ENCODE data around the gene SCFD2. TPM values are rescaled to one million over a fixed set of nuclear protein-coding genes. Genes with fewer than 3 reads are reported as not detected.
A peak's percentile ranks its signal among the peaks of the same experiment; 100 is the strongest.

SCFD2 gene
- total RNA-seq, 2 donors from 2014 or later, result 16.8 to 30.5 TPM

- H3K4me1 Mint-ChIP-seq, result peaks cover 9% of the 10 kb centered on the region
These were observed 474.1 kb downstream of the SCFD2 start for GRCh38 chr4:52891743-52892142.

GRCh38 chr4:52890521-52890791, 475.4 kb downstream of the SCFD2 start:
- Mint-ChIP-seq H3K4me3 (peak overlapping the region; percentile 44), H3K27ac (peak overlapping the region; percentile 61), H3K36me3 (ENCODE audit: low read depth) (no peaks in the 10 kb centered on the region), H3K27me3 (no peaks in the 10 kb centered on the region), H3K9me3 (peaks cover 5% of the 10 kb centered on the region), H3K4me1 (peaks cover 9% of the 10 kb centered on the region)
- peak; percentile 48 for ATAC-seq (replicated peaks)

More at GRCh38 chr4:52891743-52892142, 474.1 kb downstream of the SCFD2 start:
- Mint-ChIP-seq H3K4me3 (no peak overlapping the region), H3K9me3 (peaks cover 5% of the 10 kb centered on the region), H3K27ac (peak overlapping the region; percentile 4), H3K36me3 (ENCODE audit: low read depth) (no peaks in the 10 kb centered on the region), H3K27me3 (no peaks in the 10 kb centered on the region)
- ATAC-seq (replicated peaks), result no peak

- peak; percentile 91 for ATAC-seq (replicated peaks)
- H3K27me3 Mint-ChIP-seq, result no peaks in the 10 kb centered on the region
- peaks cover 5% of the 10 kb centered on the region for H3K9me3 Mint-ChIP-seq
- peak overlapping the region; percentile 61 for H3K27ac Mint-ChIP-seq
- peaks cover 9% of the 10 kb centered on the region for H3K4me1 Mint-ChIP-seq
- H3K36me3 Mint-ChIP-seq (ENCODE audit: low read depth), result no peaks in the 10 kb centered on the region
- peak overlapping the region; percentile 44 for H3K4me3 Mint-ChIP-seq
These were observed 475.9 kb downstream of the SCFD2 start for GRCh38 chr4:52889778-52890520.

GRCh38 chr4:52889354-52889753, 476.5 kb downstream of the SCFD2 start:
- H3K27me3 Mint-ChIP-seq, result no peaks in the 10 kb centered on the region
- no peaks in the 10 kb centered on the region for H3K36me3 Mint-ChIP-seq (ENCODE audit: low read depth)
- peak overlapping the region; percentile 61 for H3K27ac Mint-ChIP-seq
- no peak for ATAC-seq (replicated peaks)
- H3K9me3 Mint-ChIP-seq, result peaks cover 5% of the 10 kb centered on the region
- H3K4me1 Mint-ChIP-seq, result peaks cover 9% of the 10 kb centered on the region
- H3K4me3 Mint-ChIP-seq, result peak overlapping the region; percentile 44

- H3K27me3 Mint-ChIP-seq, result no peaks in the 10 kb centered on the region
- peak overlapping the region; percentile 11 for H3K27ac Mint-ChIP-seq
- no peak for ATAC-seq (replicated peaks)
- peaks cover 7% of the 10 kb centered on the region for H3K4me1 Mint-ChIP-seq
- H3K9me3 Mint-ChIP-seq, result peaks cover 5% of the 10 kb centered on the region
- H3K36me3 Mint-ChIP-seq (ENCODE audit: low read depth), result no peaks in the 10 kb centered on the region
- no peak overlapping the region for H3K4me3 Mint-ChIP-seq
These were observed 480.9 kb downstream of the SCFD2 start for GRCh38 chr4:52884994-52885393.

GRCh38 chr4:52883707-52884669, 481.9 kb downstream of the SCFD2 start:
- no peak for ATAC-seq (replicated peaks)
- no peak overlapping the region for H3K27ac Mint-ChIP-seq
- H3K27me3 Mint-ChIP-seq, result no peaks in the 10 kb centered on the region
- no peaks in the 10 kb centered on the region for H3K4me1 Mint-ChIP-seq
- H3K4me3 Mint-ChIP-seq, result no peak overlapping the region
- no peaks in the 10 kb centered on the region for H3K36me3 Mint-ChIP-seq (ENCODE audit: low read depth)
- H3K9me3 Mint-ChIP-seq, result no peaks in the 10 kb centered on the region

- Mint-ChIP-seq H3K36me3 (ENCODE audit: low read depth) (no peaks in the 10 kb centered on the region), H3K4me3 (no peak overlapping the region), H3K27ac (no peak overlapping the region), H3K9me3 (no peaks in the 10 kb centered on the region), H3K27me3 (no peaks in the 10 kb centered on the region), H3K4me1 (no peaks in the 10 kb centered on the region)
- ATAC-seq (replicated peaks), result no peak
These were observed 482.7 kb downstream of the SCFD2 start for GRCh38 chr4:52883183-52883621.

- H3K4me3 Mint-ChIP-seq, result no peak overlapping the region
- H3K4me1 Mint-ChIP-seq, result no peaks in the 10 kb centered on the region
- H3K36me3 Mint-ChIP-seq (ENCODE audit: low read depth), result no peaks in the 10 kb centered on the region
- H3K27me3 Mint-ChIP-seq, result no peaks in the 10 kb centered on the region
- no peak overlapping the region for H3K27ac Mint-ChIP-seq
- H3K9me3 Mint-ChIP-seq, result no peaks in the 10 kb centered on the region
- no peak for ATAC-seq (replicated peaks)
These were observed 484.9 kb downstream of the SCFD2 start for GRCh38 chr4:52880994-52881393.

- Mint-ChIP-seq H3K4me3 (no peak overlapping the region), H3K27ac (no peak overlapping the region), H3K9me3 (no peaks in the 10 kb centered on the region), H3K4me1 (no peaks in the 10 kb centered on the region), H3K27me3 (no peaks in the 10 kb centered on the region), H3K36me3 (ENCODE audit: low read depth) (no peaks in the 10 kb centered on the region)
- no peak for ATAC-seq (replicated peaks)
These were observed 486.4 kb downstream of the SCFD2 start for GRCh38 chr4:52879471-52879870.

GRCh38 chr4:52877694-52878093, 488.2 kb downstream of the SCFD2 start:
- Mint-ChIP-seq H3K4me1 (no peaks in the 10 kb centered on the region), H3K27me3 (no peaks in the 10 kb centered on the region), H3K9me3 (no peaks in the 10 kb centered on the region), H3K4me3 (no peak overlapping the region), H3K36me3 (ENCODE audit: low read depth) (peaks cover 12% of the 10 kb centered on the region), H3K27ac (no peak overlapping the region)
- no peak for ATAC-seq (replicated peaks)

- Mint-ChIP-seq H3K27me3 (no peaks in the 10 kb centered on the region), H3K36me3 (ENCODE audit: low read depth) (peaks cover 18% of the 10 kb centered on the region), H3K9me3 (no peaks in the 10 kb centered on the region), H3K27ac (no peak overlapping the region), H3K4me3 (no peak overlapping the region), H3K4me1 (no peaks in the 10 kb centered on the region)
- ATAC-seq (replicated peaks), result no peak
These were observed 488.8 kb downstream of the SCFD2 start for GRCh38 chr4:52877036-52877435.

GRCh38 chr4:52876069-52876468, 489.8 kb downstream of the SCFD2 start:
- Mint-ChIP-seq H3K4me3 (no peak overlapping the region), H3K9me3 (no peaks in the 10 kb centered on the region), H3K4me1 (no peaks in the 10 kb centered on the region), H3K36me3 (ENCODE audit: low read depth) (peaks cover 26% of the 10 kb centered on the region), H3K27ac (no peak overlapping the region), H3K27me3 (no peaks in the 10 kb centered on the region)
- no peak for ATAC-seq (replicated peaks)

- H3K9me3 Mint-ChIP-seq, result no peaks in the 10 kb centered on the region
- no peak for ATAC-seq (replicated peaks)
- peaks cover 31% of the 10 kb centered on the region for H3K36me3 Mint-ChIP-seq (ENCODE audit: low read depth)
- H3K27ac Mint-ChIP-seq, result no peak overlapping the region
- H3K27me3 Mint-ChIP-seq, result no peaks in the 10 kb centered on the region
- no peak overlapping the region for H3K4me3 Mint-ChIP-seq
- no peaks in the 10 kb centered on the region for H3K4me1 Mint-ChIP-seq
These were observed 490.9 kb downstream of the SCFD2 start for GRCh38 chr4:52874948-52875347.

- ATAC-seq (replicated peaks), result no peak
These were observed 492.0 kb downstream of the SCFD2 start for GRCh38 chr4:52873861-52874343.

GRCh38 chr4:52873191-52873590, 492.7 kb downstream of the SCFD2 start:
- Mint-ChIP-seq H3K4me1 (no peaks in the 10 kb centered on the region), H3K27ac (no peak overlapping the region), H3K9me3 (no peaks in the 10 kb centered on the region), H3K4me3 (no peak overlapping the region), H3K36me3 (ENCODE audit: low read depth) (peaks cover 31% of the 10 kb centered on the region), H3K27me3 (no peaks in the 10 kb centered on the region)
- ATAC-seq (replicated peaks), result no peak

More at GRCh38 chr4:52873861-52874343, 492.0 kb downstream of the SCFD2 start:
- Mint-ChIP-seq H3K4me1 (no peaks in the 10 kb centered on the region), H3K27me3 (no peaks in the 10 kb centered on the region), H3K27ac (no peak overlapping the region), H3K36me3 (ENCODE audit: low read depth) (peaks cover 31% of the 10 kb centered on the region), H3K9me3 (no peaks in the 10 kb centered on the region), H3K4me3 (no peak overlapping the region)
